ENCODE measurements around the gene TAX1BP1.

DNA sequence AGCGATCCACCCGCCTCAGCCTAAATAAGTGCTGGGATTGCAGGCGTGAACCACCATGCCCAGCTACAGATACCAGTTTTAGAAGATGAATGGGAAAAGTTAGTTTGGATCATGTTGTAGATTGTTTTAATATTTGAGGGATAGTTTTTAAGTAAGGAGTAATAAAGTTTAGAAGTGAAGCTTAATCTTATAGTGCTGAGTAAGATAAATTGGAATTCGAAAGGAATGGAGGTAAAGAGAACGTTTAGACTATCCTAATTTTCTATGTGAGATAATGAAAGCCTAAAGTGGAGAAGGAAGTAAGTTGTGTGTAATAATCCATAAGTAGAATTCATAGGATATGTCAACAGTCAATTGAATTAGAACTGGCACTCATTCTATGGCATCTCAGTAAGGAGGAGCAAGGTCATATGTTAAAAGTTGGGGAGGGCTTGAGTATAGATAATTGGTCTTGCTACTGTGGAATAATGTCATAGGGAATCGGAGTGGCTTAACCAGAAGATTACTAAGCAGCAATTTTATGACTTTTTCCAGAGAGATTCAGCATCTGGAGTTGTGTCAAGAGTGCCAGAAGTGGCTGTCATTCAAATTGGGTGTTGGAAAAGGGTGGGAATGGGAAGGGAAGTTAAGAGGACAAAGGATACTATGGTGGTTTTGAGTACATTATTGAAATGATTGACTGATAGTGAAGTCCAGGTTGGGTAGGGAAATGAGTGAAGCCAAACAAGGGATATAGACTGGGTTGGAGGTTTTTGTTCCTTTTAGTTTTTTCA is 12.1 kb downstream of the TAX1BP1 start:
- TF ChIP-seq POLR2A (IDR thresholded peaks at IDR 0.05; ENCODE audit: low read depth, low read length) (no peak), POU2F2 (IDR thresholded peaks at IDR 0.05; ENCODE audit: low read depth, low read length) (no peak), POLR2AphosphoS5 (IDR thresholded peaks at IDR 0.05; ENCODE audit: low read depth, low read length) (no peak)

Measured in GM12891 (cell line).